ENCODE data around the gene HNRNPH1.

HNRNPH1 gene

GRCh38 chr5:179634370-179635172 lies 11.1 kb upstream of the HNRNPH1 start:
- H3K27ac ChIP-seq, result peak overlapping the region; percentile 83; the same call in 1 of the 2 replicates

DNA sequence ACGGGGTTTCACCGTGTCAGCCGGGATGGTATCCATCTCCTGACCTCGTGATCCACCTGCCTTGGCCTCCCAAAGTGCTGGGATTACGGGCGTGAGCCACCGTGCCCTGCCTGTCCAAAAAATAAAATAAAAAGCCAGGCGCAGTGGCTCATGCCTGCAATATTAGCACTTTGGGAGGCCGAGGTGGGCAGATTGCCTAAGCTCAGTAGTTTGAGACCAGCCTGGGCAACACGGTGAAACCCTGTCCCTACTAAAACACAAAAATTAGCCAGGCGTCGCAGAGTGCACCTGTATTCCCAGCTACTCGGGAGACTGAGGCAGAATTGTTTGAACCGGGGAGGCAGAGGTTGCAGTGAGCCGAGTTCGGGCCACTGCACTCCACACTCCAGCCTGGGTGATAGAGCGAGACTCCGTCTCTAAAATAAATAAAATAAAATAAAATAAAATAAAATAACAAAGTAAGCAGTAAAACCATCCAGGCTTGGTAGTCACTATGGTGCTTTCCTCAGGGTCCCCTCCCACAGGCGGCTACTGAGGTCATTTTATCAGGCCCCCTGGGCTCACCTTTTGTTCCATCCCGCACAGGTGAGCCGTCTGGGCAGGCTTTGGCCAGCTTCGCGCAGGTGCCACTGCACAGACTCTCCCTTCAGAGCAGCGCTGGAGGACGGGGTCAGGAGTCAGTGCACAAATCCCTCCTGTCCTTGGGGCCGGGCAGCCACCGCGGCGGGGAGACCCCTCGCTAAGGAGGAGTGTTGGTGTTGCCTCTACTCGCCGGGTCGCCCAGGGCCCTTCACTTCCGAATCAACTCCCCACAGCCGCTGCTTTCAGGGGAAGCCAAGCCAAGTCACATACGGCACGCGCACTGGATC lies 10.3 kb upstream of the HNRNPH1 start:
- H3K27ac ChIP-seq, result peak overlapping the region; percentile 83

DNA sequence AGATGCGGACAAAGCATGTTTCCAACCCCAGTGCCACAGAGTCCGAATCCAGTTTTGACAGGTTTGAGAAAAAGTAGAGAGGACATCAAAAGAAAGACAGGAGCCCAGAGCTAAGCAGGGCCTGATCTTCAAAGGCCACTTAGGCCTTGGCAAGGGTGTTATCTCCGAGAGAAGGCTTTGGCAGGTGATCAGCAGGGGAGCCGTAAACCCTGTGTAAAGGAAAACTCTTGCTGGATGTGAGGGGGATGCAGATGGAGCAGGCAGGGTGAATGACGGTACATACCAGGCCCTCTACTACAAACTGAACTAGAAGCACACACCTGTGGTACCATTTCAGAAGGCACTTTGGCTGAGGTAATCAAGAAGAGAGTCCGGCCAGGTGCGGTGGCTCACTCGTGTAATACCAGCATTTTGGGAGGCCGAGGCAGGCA lies 1.4 kb upstream of the HNRNPH1 start:
- H3K27ac ChIP-seq, result peak overlapping the region; percentile 100

GRCh38 chr5:179623906-179624741 lies 653 bp upstream of the HNRNPH1 start:
- peak overlapping the region; percentile 100 for H3K27ac ChIP-seq
- no peak for TF ChIP-seq CTCF (conservative IDR thresholded peaks at IDR 0.05)

More for the DNA sequence above, 1.4 kb upstream of the HNRNPH1 start:
- TF ChIP-seq CTCF (conservative IDR thresholded peaks at IDR 0.05), result no peak

GRCh38 chr5:179621551-179622214 lies 1.8 kb downstream of the HNRNPH1 start:
- H3K27ac ChIP-seq, result peak overlapping the region; percentile 100
- no peak for TF ChIP-seq CTCF (conservative IDR thresholded peaks at IDR 0.05)

- H3K27ac ChIP-seq, result peak overlapping the region; percentile 100; the same call in 1 of the 2 replicates
- TF ChIP-seq CTCF (conservative IDR thresholded peaks at IDR 0.05), result no peak
Measured at GRCh38 chr5:179620703-179621350, 2.6 kb downstream of the HNRNPH1 start.

GRCh38 chr5:179620293-179620692 lies 3.2 kb downstream of the HNRNPH1 start:
- TF ChIP-seq CTCF (conservative IDR thresholded peaks at IDR 0.05), result no peak
- peak overlapping the region; percentile 100; the same call in 1 of the 2 replicates for H3K27ac ChIP-seq

Measured in VCaP (cell line).